AG10803 (cell line): ENCODE measurements around the gene STMN1.

Experiments used
- DNase-seq: peaks from one replicate; pipeline ENCODE4 v3.0.0; 2010; ENCODE audit warnings: low read depth
- H3K4me3 ChIP-seq: 2 replicates; pipeline ENCODE4 v1.5.1; 2011; ENCODE audit warnings: mild to moderate bottlenecking, low read length, control low read depth
- TF ChIP-seq, protein P1 (sequence below): conservative IDR thresholded peaks from 2 replicates; pipeline ENCODE4 v1.5.1; 2011; ENCODE audit warnings: mild to moderate bottlenecking, low read length, control low read depth, inconsistent platforms

STMN1 gene

DNA sequence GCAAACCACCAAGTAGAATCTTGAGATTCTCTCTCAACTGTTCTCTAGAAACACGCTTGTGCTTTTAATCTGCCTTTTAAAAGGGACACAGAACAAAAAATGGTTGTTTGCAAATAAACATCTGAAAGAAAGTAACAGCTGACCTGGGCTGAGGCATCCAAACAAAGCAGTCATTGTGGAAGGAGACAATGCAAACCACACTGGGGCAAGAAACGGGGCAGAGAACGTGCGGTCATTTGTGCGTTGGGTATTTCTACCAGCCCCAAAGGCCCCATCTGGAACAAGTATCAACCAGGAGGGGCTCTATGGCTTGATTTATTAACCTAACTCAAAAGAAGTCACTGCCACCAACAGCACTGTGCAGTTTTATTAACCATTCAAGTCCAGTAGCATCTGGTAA is 6.0 kb downstream of the STMN1 start:
- H3K4me3 ChIP-seq = no peak overlapping the region
- TF ChIP-seq, protein P1, sequence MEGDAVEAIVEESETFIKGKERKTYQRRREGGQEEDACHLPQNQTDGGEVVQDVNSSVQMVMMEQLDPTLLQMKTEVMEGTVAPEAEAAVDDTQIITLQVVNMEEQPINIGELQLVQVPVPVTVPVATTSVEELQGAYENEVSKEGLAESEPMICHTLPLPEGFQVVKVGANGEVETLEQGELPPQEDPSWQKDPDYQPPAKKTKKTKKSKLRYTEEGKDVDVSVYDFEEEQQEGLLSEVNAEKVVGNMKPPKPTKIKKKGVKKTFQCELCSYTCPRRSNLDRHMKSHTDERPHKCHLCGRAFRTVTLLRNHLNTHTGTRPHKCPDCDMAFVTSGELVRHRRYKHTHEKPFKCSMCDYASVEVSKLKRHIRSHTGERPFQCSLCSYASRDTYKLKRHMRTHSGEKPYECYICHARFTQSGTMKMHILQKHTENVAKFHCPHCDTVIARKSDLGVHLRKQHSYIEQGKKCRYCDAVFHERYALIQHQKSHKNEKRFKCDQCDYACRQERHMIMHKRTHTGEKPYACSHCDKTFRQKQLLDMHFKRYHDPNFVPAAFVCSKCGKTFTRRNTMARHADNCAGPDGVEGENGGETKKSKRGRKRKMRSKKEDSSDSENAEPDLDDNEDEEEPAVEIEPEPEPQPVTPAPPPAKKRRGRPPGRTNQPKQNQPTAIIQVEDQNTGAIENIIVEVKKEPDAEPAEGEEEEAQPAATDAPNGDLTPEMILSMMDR = no peak
- no peak for DNase-seq

- DNase-seq = peak; percentile 43
- no peak overlapping the region for H3K4me3 ChIP-seq
- TF ChIP-seq, protein P1 = no peak
Observed at GRCh38 chr1:25899792-25900191, 6.4 kb downstream of the STMN1 start.

DNA sequence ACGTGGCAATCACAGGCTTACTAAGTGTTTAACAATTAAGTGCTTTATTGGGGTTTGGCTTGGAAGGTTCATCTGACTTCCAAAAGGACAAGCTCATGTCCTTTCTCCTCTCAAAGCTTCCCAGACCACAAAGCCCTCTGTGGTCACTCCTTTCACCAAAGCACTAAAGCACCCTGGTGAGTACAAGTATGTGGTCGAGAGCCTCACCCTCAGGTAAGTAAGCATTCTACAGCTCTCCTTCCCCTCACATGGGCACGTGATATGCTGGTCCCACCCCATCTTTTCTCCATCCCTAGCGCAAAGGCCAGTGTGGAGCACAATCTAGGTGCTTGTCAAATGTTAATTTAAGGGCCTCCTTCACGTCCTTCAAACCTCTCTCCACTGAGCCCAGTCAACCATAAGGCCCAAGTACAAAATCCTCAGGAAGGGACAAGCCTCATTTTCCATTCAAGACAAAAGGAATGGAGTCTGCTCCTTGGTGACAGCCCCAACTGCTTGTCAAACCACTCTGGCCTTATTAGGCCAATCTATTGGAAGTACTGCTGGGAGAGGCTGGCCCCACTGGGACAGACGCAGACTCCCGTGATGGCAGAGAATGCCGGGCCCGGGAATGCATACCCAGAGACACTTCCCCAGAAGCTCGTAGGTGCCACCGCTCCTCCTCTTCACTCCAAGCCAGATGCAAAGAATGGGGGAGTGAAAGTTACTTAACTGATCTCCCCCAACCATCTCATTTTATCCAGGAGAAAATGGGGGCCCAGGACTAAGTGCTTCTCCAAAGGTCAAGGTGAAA is 7.8 kb downstream of the STMN1 start:
- TF ChIP-seq, protein P1 = no peak
- DNase-seq = no peak
- H3K4me3 ChIP-seq = no peak overlapping the region

GRCh38 chr1:25897754-25898153 is 8.5 kb downstream of the STMN1 start:
- no peak for DNase-seq
- no peak overlapping the region for H3K4me3 ChIP-seq

GRCh38 chr1:25896266-25896665 is 10.0 kb downstream of the STMN1 start:
- TF ChIP-seq, protein P1 = no peak
- DNase-seq = no peak
- H3K4me3 ChIP-seq = no peak overlapping the region

More at GRCh38 chr1:25897754-25898153, 8.5 kb downstream of the STMN1 start:
- TF ChIP-seq, protein P1 = no peak

DNA sequence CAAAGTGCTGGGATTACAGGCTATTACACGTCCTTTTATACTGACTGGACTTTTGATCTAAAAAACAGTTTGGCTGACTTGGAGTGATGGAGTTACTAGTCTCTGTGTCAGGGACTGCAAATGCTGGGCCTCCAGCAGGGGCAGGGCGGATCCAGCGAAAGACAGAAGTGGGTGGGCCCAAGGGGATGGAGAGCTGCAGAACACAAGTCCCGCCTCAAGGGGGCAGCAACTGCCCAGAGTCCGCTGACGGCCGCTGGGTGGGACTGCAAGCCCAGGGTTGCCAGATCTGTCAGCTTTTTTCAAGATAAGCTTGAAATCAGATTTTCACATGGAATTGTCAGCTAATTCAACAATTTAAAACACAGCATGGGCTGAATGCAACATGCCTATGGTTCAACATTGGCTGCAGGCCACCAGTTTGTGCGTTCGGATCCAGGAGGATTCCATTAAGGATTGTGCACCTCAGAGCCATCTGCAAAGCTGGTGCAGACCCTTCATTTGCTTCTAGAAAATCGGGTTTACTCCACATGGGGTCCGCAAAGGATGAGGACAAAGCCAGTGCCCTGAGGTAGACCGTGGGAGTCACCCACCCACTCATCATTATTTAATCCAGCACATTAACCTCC is 10.7 kb downstream of the STMN1 start:
- no peak overlapping the region for H3K4me3 ChIP-seq
- TF ChIP-seq, protein P1 = peak; percentile 100
- DNase-seq = peak; percentile 89

DNA sequence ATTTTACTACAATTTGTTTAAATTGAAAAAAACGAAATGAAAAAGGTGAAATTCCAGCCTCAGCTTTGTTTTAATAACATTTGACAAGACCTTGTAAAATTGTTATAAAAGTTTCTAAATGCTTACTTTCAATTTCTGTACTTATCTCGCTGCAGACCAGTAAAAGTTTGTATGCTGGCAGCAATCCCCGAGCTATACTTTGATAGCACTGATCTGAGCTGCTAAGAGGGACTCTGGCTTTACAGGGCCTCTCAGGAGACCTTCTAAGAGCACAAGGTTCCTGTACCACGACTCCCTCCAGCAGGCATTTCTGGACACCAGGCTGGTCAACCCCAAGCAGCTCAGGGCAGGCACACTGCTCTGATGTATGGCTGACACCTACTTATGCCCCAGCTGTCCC is 13.1 kb downstream of the STMN1 start:
- H3K4me3 ChIP-seq = no peak overlapping the region
- TF ChIP-seq, protein P1 = no peak
- DNase-seq = no peak
